ENCODE measurements around the gene FXYD7. TPM values are rescaled to one million over a fixed set of nuclear protein-coding genes. Genes with fewer than 3 reads are reported as not detected.

Gene FXYD7
- polyA plus RNA-seq, 1 donor from 2014 or later = 35.7 TPM

DNA sequence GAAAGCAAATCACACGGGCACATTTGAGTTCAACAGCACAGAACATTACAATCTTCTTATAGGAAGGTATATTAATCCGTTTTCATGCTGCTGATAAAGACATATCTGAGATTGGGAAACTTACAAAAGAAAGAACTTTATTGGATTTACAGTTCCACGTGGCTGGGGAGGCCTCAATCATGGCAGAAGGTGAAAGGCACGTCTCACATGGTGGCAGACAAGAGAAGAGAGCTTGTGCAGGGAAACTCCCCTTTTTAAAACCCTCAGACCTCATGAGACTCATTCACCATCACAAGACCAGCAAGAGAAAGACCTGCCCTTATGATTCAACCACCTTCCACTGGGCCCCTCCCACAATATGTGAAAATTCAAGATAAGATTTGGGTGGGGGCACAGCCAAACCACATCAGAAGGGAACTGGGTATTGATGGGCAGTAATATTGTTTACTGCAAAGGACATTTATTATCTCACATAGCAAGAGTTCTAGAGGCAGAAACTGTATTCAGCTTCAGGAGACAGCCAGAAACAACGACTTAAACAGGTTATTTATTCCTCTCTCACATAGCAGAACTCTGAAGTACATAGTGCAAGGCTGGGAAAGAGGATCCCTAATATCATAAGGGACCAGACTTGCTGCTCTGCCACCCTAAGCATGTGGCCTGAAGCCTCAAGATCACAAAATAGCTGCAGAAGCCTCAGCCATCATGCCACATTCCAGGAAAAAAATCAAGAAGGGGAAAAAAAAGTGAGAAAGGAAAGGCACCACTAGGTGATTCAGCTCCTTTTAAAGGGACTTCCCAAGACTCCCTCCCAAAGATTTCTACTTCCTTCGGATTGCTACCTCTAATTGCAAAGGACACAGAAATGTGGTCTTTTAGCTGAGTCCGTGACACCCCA lies 34.6 kb downstream of the FXYD7 start:
- TF ChIP-seq EZH2 (IDR thresholded peaks at IDR 0.05; ENCODE audit: borderline replicate concordance, insufficient read depth, low read length, poor library complexity, severe bottlenecking) (no peak), RAD21 (conservative IDR thresholded peaks at IDR 0.05) (no peak), TAF1 (IDR thresholded peaks at IDR 0.05; ENCODE audit: low read depth) (no peak), EP300 (conservative IDR thresholded peaks at IDR 0.05; ENCODE audit: poor library complexity, severe bottlenecking) (no peak), SMC3 (conservative IDR thresholded peaks at IDR 0.05; ENCODE audit: poor library complexity) (no peak), POLR2AphosphoS5 (IDR thresholded peaks at IDR 0.05) (no peak), MXI1 (conservative IDR thresholded peaks at IDR 0.05; ENCODE audit: poor library complexity, severe bottlenecking) (no peak)
- TF ChIP-seq, protein P1, sequence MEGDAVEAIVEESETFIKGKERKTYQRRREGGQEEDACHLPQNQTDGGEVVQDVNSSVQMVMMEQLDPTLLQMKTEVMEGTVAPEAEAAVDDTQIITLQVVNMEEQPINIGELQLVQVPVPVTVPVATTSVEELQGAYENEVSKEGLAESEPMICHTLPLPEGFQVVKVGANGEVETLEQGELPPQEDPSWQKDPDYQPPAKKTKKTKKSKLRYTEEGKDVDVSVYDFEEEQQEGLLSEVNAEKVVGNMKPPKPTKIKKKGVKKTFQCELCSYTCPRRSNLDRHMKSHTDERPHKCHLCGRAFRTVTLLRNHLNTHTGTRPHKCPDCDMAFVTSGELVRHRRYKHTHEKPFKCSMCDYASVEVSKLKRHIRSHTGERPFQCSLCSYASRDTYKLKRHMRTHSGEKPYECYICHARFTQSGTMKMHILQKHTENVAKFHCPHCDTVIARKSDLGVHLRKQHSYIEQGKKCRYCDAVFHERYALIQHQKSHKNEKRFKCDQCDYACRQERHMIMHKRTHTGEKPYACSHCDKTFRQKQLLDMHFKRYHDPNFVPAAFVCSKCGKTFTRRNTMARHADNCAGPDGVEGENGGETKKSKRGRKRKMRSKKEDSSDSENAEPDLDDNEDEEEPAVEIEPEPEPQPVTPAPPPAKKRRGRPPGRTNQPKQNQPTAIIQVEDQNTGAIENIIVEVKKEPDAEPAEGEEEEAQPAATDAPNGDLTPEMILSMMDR (IDR thresholded peaks at IDR 0.05; ENCODE audit: poor library complexity, severe bottlenecking) = no peak
- TF ChIP-seq, protein P2, sequence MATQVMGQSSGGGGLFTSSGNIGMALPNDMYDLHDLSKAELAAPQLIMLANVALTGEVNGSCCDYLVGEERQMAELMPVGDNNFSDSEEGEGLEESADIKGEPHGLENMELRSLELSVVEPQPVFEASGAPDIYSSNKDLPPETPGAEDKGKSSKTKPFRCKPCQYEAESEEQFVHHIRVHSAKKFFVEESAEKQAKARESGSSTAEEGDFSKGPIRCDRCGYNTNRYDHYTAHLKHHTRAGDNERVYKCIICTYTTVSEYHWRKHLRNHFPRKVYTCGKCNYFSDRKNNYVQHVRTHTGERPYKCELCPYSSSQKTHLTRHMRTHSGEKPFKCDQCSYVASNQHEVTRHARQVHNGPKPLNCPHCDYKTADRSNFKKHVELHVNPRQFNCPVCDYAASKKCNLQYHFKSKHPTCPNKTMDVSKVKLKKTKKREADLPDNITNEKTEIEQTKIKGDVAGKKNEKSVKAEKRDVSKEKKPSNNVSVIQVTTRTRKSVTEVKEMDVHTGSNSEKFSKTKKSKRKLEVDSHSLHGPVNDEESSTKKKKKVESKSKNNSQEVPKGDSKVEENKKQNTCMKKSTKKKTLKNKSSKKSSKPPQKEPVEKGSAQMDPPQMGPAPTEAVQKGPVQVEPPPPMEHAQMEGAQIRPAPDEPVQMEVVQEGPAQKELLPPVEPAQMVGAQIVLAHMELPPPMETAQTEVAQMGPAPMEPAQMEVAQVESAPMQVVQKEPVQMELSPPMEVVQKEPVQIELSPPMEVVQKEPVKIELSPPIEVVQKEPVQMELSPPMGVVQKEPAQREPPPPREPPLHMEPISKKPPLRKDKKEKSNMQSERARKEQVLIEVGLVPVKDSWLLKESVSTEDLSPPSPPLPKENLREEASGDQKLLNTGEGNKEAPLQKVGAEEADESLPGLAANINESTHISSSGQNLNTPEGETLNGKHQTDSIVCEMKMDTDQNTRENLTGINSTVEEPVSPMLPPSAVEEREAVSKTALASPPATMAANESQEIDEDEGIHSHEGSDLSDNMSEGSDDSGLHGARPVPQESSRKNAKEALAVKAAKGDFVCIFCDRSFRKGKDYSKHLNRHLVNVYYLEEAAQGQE (IDR thresholded peaks at IDR 0.05; ENCODE audit: borderline replicate concordance) = no peak
- no peaks in the 10 kb centered on the region for H4K20me1 ChIP-seq (ENCODE audit: insufficient read depth)
- H3K9ac ChIP-seq (ENCODE audit: low read length) = no peak overlapping the region
- H3K79me2 ChIP-seq (replicated peaks; ENCODE audit: insufficient read depth, low read length) = no peaks in the 10 kb centered on the region
- H3K27me3 ChIP-seq (ENCODE audit: insufficient read depth, low read depth, low read length) = no peaks in the 10 kb centered on the region
- no peak overlapping the region for H3K4me3 ChIP-seq (ENCODE audit: low read length)
- H3K9me2 ChIP-seq (ENCODE audit: insufficient read depth, low read length) = no peaks in the 10 kb centered on the region
- no peaks in the 10 kb centered on the region for H3K9me3 ChIP-seq (ENCODE audit: low read length)
- H2AFZ ChIP-seq (ENCODE audit: low read depth, low read length) = no peak overlapping the region
- H3F3A ChIP-seq (ENCODE audit: insufficient read depth, low read length, poor library complexity, severe bottlenecking) = no peaks in the 10 kb centered on the region
- no peak overlapping the region for H3K4me2 ChIP-seq (ENCODE audit: low read length)
- H3K36me3 ChIP-seq (ENCODE audit: insufficient read depth, low read length) = no peaks in the 10 kb centered on the region
- H3K27ac ChIP-seq (ENCODE audit: low read length) = no peak overlapping the region

DNA sequence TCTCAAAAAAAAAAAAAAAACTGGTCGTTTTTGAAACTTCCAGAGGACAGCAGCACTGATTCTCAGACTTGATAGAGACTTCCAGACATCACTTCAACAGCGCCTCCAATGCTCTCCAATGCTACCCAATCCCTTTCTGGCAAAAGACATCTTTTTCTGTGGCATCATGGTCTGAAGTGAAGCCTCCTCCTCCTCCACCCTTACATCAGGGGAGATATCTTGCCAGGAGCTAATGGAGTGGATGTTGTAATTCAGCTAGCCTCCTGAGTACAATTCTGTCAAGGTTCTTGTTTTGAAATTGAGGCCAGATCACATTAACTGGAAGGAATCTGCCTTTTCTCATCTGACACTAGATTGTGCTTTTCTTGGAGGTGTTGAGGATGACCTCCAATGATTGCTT lies 35.6 kb downstream of the FXYD7 start:
- no peak overlapping the region for H3K9ac ChIP-seq (ENCODE audit: low read length)
- H3K9me3 ChIP-seq (ENCODE audit: low read length) = no peaks in the 10 kb centered on the region
- TF ChIP-seq, protein P2 (IDR thresholded peaks at IDR 0.05; ENCODE audit: borderline replicate concordance) = no peak
- TF ChIP-seq SMC3 (conservative IDR thresholded peaks at IDR 0.05; ENCODE audit: poor library complexity) (no peak), EP300 (conservative IDR thresholded peaks at IDR 0.05; ENCODE audit: poor library complexity, severe bottlenecking) (no peak), EZH2 (IDR thresholded peaks at IDR 0.05; ENCODE audit: borderline replicate concordance, insufficient read depth, low read length, poor library complexity, severe bottlenecking) (no peak), RAD21 (conservative IDR thresholded peaks at IDR 0.05) (no peak), MXI1 (conservative IDR thresholded peaks at IDR 0.05; ENCODE audit: poor library complexity, severe bottlenecking) (no peak), POLR2AphosphoS5 (IDR thresholded peaks at IDR 0.05) (no peak)
- TF ChIP-seq, protein P1 (IDR thresholded peaks at IDR 0.05; ENCODE audit: poor library complexity, severe bottlenecking) = no peak
- H2AFZ ChIP-seq (ENCODE audit: low read depth, low read length) = no peak overlapping the region
- H3K4me3 ChIP-seq (ENCODE audit: low read length) = no peak overlapping the region
- H3K79me2 ChIP-seq (replicated peaks; ENCODE audit: insufficient read depth, low read length) = no peaks in the 10 kb centered on the region
- H3K4me2 ChIP-seq (ENCODE audit: low read length) = no peak overlapping the region
- H3K27ac ChIP-seq (ENCODE audit: low read length) = no peak overlapping the region
- no peaks in the 10 kb centered on the region for H3K9me2 ChIP-seq (ENCODE audit: insufficient read depth, low read length)
- H4K20me1 ChIP-seq (ENCODE audit: insufficient read depth) = no peaks in the 10 kb centered on the region
- no peaks in the 10 kb centered on the region for H3K36me3 ChIP-seq (ENCODE audit: insufficient read depth, low read length)
- H3F3A ChIP-seq (ENCODE audit: insufficient read depth, low read length, poor library complexity, severe bottlenecking) = no peaks in the 10 kb centered on the region
- no peaks in the 10 kb centered on the region for H3K27me3 ChIP-seq (ENCODE audit: insufficient read depth, low read depth, low read length)

Data from neural cell (in vitro differentiated cells).